ENCODE results near the gene NUCB2.

NUCB2 gene

GRCh38 chr11:17331669-17332068, 55.1 kb downstream of the NUCB2 start:
- no peak for DNase-seq (ENCODE audit: low read depth in 2 of 3, low spot score in 1 of 3)

- no peak for DNase-seq (ENCODE audit: low read depth in 2 of 3, low spot score in 1 of 3)
Measured at GRCh38 chr11:17333799-17334586, 57.5 kb downstream of the NUCB2 start.

GRCh38 chr11:17343257-17343656, 66.7 kb downstream of the NUCB2 start:
- DNase-seq (ENCODE audit: low read depth in 2 of 3, low spot score in 1 of 3) = no peak

GRCh38 chr11:17343907-17344306, 67.4 kb downstream of the NUCB2 start:
- DNase-seq (ENCODE audit: low read depth in 2 of 3, low spot score in 1 of 3) = peak; percentile 16 to 46 (median 33)

DNA sequence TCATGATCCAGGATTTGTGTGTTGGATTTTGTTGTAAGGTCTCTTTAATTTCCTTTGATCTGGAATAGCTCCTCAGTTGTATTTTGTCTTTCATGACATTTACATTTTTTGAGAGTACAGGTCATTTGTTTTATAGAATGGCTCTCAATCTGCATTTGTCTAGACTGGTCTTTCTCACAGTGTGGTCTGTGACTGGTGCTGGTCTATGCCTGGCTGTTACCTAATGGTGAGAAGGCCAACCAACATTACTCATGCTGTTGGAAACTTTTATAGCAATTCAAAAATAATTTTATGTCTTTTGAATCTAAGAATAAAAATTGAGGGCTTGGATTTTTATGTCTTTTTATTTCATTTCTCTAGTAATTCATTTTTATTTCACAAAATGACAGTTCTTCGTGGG, 71.1 kb downstream of the NUCB2 start:
- DNase-seq (ENCODE audit: low read depth in 2 of 3, low spot score in 1 of 3) = no peak

- no peak for DNase-seq (ENCODE audit: low read depth in 2 of 3, low spot score in 1 of 3)
Measured at GRCh38 chr11:17350455-17351171, 74.1 kb downstream of the NUCB2 start.

DNA sequence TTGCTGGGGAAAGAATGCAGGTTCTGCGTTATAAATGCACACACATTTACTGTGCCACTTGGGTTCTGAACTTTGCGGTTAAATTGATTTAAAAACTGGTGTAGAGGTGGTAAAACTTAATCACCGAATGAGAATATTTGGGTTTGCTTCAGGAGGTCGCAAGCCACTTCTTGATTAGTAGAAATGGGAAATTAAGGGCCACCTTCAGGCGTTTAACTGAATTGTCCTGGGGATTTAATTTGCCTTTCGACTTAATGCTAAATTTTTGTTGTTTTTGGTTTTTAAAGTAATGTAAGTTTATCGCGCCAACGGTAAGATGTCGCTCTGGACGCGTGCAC, 74.6 kb downstream of the NUCB2 start:
- DNase-seq (ENCODE audit: low read depth in 2 of 3, low spot score in 1 of 3) = no peak

GRCh38 chr11:17351510-17352176, 75.1 kb downstream of the NUCB2 start, which contains the start of gene NCR3LG1:
Gene NCR3LG1 (plus strand): TSS chr11:17351800. CDS start chr11:17351970, 170 bp downstream.
- DNase-seq (ENCODE audit: low read depth in 2 of 3, low spot score in 1 of 3) = peak in 2 of 3 donors; percentile 27 to 34

DNA sequence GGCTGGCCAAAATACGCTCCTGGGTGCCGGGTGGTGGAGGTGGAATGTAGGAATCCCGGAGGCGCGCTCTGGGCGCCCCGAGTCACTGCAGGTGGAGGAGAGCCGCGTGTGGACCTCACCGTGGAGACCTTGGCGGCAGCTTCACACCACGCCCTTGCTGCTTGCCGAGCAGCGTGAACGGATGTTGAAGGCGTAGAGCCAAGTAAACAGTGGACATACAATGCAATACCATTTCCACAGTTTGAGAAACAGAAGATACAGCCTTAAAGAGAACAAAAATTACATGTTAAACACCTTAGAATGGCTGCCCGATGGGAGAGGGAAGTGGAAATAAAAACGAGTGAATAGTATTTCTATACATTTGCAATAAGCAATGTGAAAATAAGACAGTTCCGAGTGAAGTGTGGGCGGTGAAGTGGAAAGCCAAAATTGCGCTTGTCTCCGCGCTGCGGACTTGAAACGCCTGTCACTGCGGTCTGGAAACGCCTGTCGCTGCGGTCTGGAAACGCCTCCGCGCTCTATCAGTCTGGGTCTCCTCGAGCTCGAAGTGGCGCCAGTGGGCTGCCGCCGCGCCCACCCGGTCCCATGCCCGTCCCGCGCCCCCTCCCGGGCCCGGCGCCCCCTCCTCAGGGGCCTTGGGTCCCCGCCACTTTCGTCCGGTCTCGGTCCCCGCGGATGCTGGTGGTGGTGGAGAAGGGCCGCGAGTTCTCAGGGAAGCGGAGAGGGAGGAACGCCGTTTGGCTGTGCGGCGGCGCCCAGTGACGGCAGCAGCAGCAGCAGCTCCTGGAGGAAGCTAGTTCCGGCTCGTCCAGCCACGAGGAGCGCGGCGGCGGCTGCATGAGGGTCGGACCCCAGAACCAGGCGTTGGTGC, 76.6 kb downstream of the NUCB2 start:
- peak; percentile 22 to 54 (median 40) for DNase-seq (ENCODE audit: low read depth in 2 of 3, low spot score in 1 of 3)

DNA sequence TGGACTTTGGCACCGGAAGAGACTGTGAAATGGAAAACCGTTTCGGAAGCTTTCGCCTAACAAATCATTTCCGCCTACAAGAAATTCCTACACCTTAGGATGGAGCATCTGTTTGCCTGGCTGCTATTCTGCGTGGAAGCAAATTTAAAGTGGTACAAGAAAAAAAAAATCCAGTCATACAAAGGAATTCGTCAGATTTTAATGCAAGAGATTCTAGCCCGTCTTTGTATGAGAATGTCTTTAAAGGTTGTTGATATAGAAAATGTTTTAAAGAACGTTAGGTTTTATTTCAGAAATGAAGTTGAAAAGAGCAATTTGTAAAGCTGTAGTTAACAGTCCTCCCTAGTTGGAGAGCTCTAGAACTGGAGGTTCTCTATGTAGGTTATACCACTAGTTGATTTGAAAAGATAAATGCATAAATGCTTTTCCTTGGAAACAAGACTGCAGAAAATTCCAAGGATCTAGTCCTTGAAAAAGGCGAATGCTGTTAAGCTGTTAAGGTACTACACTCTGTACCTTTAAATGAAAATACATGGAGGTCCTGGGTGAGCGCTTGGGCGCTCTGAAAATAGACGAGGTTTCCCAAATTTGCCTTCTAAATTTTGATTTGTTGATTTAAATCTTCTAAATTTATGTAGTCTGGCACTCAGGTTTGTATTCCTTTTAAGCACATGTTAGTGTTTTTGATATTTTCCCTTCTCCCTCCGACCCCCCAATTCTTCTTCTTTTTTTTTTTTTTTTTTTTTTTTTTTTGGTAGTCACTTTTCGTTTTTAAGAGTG, 77.5 kb downstream of the NUCB2 start:
- DNase-seq (ENCODE audit: low read depth in 2 of 3, low spot score in 1 of 3) = no peak

DNA sequence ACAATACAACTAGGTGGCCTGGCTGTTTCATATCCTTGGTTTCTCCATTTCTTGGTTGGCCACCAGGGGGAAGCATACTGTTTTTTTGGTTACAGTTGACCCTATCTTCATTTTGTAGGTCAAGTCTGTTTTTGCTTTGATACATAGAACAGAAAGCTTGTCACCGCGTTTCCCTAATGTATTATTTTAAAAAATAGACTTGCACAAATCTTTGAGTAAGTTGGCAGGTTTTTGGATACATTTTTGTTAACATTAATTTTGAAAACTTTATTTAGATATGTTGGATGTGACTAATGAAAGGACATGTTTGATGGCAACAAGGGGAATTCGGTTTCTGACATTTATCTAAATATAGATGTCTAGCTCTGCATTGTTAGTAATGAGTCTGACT, 78.1 kb downstream of the NUCB2 start:
- DNase-seq (ENCODE audit: low read depth in 2 of 3, low spot score in 1 of 3) = peak; percentile 42 to 77 (median 50)

DNA sequence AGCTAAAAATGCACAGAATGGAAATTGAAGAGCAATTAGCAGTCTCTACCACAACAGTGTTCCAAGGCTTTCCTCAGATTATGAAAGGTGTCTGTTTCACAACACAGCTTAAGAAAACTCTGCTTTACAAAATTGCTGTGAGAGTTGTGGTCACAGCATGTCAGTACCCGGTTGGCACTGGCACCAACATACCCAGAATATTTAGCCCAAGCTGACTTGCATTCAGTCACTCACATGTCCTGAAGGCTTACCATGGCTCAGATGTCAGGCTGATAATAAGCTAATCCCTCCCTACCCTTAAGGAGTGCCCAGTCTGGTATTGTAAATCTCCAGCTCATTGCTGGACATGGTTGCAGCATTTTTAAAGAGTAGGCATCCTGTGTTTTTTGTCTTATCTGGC, 90.0 kb downstream of the NUCB2 start:
- no peak for DNase-seq (ENCODE audit: low read depth in 2 of 3, low spot score in 1 of 3)

DNA sequence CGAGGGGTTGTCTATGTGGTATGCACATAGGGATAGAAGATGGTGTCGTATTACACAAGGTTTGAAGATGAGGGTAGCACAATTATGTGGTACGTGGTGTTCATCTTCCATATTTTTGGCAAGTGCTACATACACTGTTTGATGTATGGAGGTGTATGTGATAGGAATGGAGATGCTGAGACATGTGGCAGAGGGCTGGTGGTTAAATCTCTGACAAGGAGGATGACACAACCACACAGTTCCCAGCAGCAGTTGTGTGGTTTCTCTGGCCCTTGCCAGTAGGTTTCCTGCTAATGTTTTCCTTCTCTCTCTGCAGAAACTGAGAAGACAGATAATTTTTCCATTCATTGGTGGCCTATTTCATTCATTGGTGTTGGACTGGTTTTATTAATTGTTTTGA, 92.0 kb downstream of the NUCB2 start:
- DNase-seq (ENCODE audit: low read depth in 2 of 3, low spot score in 1 of 3) = no peak

DNA sequence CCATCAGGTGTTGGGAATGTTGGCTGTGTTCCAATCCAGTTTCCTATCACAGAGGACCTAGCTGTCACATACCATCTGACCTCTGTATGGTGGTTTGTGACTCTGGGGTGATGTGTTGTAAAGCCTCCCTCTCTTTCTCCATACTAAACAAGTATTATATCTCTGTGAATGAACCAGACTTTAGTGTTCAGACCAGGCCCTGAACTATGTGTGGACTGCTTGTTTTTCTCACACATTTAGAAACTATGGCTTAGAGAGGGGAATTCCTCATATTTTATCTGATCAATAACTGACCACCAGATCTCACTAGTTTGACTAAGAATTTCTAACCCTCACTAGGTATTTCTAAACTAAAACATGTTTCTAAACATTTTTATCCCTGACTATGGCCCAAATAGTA, 92.6 kb downstream of the NUCB2 start:
- DNase-seq (ENCODE audit: low read depth in 2 of 3, low spot score in 1 of 3) = no peak

DNA sequence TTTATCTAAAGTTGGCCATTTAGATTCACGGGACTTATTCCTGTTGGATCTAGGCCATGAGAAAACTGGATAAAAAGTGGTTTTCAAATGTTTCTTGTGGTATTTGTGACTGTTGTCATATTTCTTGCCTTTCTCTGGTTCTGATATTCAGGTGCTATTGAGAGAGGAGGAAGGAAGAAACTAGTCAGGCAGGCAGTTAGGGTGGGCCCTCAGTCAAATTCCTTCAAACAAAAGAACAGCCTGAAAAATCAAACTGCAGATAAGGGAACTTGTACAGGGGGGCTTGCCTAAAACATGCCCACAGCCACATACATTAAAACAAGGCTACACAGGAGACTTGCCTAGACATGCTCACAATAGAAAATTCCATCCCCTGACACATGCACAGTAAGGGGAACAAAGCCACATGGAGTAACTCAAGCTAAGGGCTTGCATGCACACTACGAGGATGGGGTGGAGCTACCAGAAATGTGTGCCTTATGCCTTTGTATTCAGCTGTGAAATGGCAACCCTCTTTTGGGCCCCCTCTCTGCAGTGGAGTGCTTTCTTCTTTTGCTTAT, 93.2 kb downstream of the NUCB2 start:
- DNase-seq (ENCODE audit: low read depth in 2 of 3, low spot score in 1 of 3) = no peak

DNA sequence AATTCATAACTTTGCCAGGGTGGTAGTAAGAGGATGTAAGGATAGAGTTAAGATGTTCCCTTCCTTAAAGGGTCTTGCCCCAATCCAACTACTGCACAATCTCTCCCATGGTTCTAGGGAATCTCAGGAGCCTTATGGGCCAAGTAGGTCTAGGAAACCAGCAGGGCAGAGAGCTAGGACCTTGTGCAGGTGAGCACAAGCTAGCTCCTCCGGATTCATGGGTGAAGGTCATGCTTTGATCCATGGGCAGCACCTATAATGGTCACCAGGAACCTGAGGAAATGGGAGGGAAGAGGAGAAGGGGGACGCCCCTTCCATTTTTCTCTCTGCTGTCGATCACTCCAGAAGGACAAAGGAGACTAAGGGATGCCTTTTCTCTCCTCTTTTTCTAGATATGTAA, 95.1 kb downstream of the NUCB2 start:
- no peak for DNase-seq (ENCODE audit: low read depth in 2 of 3, low spot score in 1 of 3)

DNA sequence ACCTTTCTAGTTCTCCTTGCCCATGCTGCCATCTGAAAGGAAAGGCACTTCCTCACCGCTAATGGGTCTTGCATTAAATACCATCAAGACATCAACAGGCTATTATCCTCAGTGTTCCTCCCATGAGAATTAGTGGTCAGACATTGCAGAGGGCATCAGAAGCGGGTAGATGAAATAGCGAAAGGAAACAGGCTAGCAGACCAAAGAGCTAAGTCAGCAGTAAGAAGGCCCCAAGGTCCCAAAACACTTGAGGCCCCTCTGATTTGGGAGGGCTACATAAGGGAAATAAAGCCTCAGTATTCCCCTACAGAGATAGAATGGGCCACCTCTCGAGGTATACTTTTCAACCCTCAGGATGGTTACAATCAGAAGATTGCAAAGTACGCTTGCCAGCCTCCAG, 99.0 kb downstream of the NUCB2 start:
- no peak for DNase-seq (ENCODE audit: low read depth in 2 of 3, low spot score in 1 of 3)

DNA sequence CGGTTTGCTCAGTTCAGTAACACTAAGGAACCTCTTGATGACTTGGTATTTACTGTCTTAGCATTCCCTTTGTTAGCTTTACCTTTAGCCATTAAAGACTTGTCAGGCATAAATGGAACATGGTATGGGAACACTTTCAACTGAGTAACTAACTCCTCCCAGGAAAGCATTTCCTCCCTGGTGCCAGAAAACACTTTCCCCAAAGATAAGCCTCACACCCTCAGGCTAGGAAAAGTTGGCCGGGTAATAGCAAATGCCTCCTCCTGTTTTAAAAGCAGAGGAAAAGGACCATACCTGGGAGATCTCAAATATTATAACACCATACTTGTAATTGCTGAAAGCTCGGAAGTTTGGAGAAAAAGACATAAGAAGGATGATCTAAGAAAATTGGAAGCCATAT, 100.0 kb downstream of the NUCB2 start:
- no peak for DNase-seq (ENCODE audit: low read depth in 2 of 3, low spot score in 1 of 3)

DNA sequence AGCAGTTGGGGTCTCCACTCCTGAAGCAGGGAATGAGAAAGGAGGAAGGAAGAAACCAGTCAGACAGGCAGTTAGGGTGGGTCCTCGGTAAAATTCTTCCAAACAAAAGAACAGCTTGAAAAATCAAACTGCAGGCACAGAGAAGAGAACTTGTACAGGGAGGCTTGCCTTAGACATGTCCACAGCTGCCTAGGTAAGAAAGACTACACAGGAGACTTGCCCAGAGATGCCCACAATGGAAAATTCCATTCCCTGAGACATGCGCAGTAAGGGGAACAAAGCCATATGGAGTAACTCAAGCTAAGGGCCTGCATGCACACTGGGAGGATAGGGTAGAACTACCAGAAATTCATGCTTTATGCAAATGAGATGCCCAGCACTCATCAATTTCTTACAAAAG, 102.1 kb downstream of the NUCB2 start:
- no peak for DNase-seq (ENCODE audit: low read depth in 2 of 3, low spot score in 1 of 3)

All from stimulated activated CD4-positive, alpha-beta T cell treated with anti-CD3 and anti-CD28 coated beads, Interleukin-12 subunit alpha, Interleukin-12 subunit beta, amount 100 ng/mL, for 48 hours (primary cell).